ENCODE measurements around the gene MAD1L1.
A peak's percentile ranks its signal among the peaks of the same experiment; 100 is the strongest.

MAD1L1 gene

DNA sequence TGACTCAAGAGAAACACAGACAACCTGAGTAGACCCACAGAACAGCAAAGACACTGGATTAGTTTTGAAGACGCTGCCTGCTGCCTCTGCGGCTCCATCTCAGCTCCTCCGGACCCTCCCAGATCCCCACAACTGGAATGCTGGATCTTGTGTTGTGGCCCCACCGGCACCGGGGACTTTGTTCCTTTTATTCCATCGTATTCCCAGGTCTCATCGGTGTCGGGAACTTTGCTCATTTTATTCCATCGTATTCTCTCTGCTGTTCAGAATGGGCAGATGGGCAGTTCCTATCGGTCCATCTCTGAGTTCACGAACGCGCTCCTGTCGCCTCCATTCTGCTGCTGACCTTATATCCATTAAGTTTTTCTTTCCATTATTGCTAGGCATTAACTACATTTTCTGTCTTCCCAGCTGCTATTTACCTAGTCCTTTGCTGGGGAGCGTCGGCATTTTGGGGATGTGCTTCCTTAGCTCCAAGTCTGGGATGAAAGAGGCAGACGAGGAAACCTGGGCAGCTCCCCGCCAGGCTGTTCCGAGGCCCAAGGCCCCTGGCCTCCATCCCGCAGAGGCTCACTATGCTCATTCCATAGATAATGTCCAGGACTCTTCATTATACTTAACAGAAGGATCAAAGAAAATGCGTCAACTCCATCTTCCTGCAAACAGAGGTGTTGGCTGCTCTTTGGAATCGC, 192.4 kb downstream of the MAD1L1 start:
- no peaks in the 10 kb centered on the region for H3F3A ChIP-seq (ENCODE audit: insufficient read depth)
- H2AFZ ChIP-seq (ENCODE audit: low read depth, low read length, severe bottlenecking), result no peak overlapping the region
- H3K9me2 ChIP-seq (replicated peaks; ENCODE audit: insufficient read depth, low read length), result no peaks in the 10 kb centered on the region
- no peak overlapping the region for H3K4me2 ChIP-seq (ENCODE audit: low read depth, low read length, poor library complexity, severe bottlenecking)
- H4K20me1 ChIP-seq (ENCODE audit: low read depth, low read length), result no peaks in the 10 kb centered on the region
- H3K9me3 ChIP-seq (ENCODE audit: insufficient read depth, low read length), result no peaks in the 10 kb centered on the region
- H3K4me3 ChIP-seq (ENCODE audit: insufficient read depth, low read length, poor library complexity, severe bottlenecking), result no peak overlapping the region
- H3K36me3 ChIP-seq (ENCODE audit: low read length), result no peaks in the 10 kb centered on the region
- no peak overlapping the region for H3K27ac ChIP-seq (ENCODE audit: low read depth, low read length)
- H3K27me3 ChIP-seq (ENCODE audit: low read length), result no peaks in the 10 kb centered on the region
- H3K9ac ChIP-seq (ENCODE audit: low read length), result no peak overlapping the region
- TF ChIP-seq CTCF (IDR thresholded peaks at IDR 0.05; ENCODE audit: insufficient read depth, low read length, poor library complexity, severe bottlenecking) (no peak), EZH2phosphoT487 (conservative IDR thresholded peaks at IDR 0.05; ENCODE audit: low read length) (no peak)
- H3K79me2 ChIP-seq (ENCODE audit: insufficient read depth, low read length), result no peaks in the 10 kb centered on the region

DNA sequence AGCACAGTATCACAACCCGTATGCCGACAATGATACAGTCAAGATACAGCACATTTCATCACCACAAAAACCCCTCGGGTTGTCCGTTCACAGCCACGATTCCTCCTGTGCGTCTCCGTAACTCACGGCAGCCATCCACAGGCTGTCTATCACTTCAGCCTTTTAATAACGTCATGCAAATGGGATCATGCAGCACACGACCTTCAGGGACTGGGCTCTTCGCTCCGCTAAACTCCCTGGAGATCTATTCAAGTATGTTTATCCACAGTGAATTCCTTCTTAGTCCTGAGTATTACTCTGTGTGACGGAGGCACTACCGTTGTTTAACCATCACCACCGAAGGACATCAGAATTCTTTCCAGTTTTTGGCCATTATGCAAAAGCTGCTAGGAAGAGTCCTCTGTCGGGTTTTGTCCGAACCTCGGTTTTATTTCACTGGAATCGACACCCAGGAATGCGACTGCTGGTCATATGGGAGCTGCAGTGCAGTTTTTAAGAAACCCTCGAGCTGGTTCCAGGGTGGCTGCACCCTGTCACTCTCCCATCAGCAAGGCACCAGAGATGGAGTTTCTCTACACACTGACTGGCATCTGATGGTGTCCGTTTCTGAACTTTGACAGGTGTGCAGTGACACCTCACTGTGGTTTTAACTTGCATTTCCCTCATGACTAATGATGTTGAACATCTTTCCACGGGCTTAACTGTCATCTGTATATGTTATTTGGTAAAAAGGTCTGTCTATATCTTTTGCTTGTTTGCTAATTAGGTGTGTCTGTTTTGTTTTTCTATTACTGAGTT, 193.6 kb downstream of the MAD1L1 start:
- Histone ChIP-seq H3K9ac (ENCODE audit: low read length) (no peak overlapping the region), H3K27ac (ENCODE audit: low read depth, low read length) (peak overlapping the region; percentile 14; the same call in 1 of the 2 replicates)

GRCh38 chr7:2037808-2038522, 194.8 kb downstream of the MAD1L1 start:
- Histone ChIP-seq H3F3A (ENCODE audit: insufficient read depth) (no peaks in the 10 kb centered on the region), H4K20me1 (ENCODE audit: low read depth, low read length) (no peaks in the 10 kb centered on the region), H3K79me2 (ENCODE audit: insufficient read depth, low read length) (no peaks in the 10 kb centered on the region), H3K9me2 (replicated peaks; ENCODE audit: insufficient read depth, low read length) (no peaks in the 10 kb centered on the region), H3K27ac (ENCODE audit: low read depth, low read length) (no peak overlapping the region), H3K9ac (ENCODE audit: low read length) (no peak overlapping the region), H3K9me3 (ENCODE audit: insufficient read depth, low read length) (no peaks in the 10 kb centered on the region), H3K4me2 (ENCODE audit: low read depth, low read length, poor library complexity, severe bottlenecking) (peak overlapping the region; percentile 25), H3K4me3 (ENCODE audit: insufficient read depth, low read length, poor library complexity, severe bottlenecking) (no peak overlapping the region), H3K27me3 (ENCODE audit: low read length) (no peaks in the 10 kb centered on the region), H2AFZ (ENCODE audit: low read depth, low read length, severe bottlenecking) (no peak overlapping the region), H3K36me3 (ENCODE audit: low read length) (no peaks in the 10 kb centered on the region)
- TF ChIP-seq EZH2phosphoT487 (conservative IDR thresholded peaks at IDR 0.05; ENCODE audit: low read length) (no peak), CTCF (IDR thresholded peaks at IDR 0.05; ENCODE audit: insufficient read depth, low read length, poor library complexity, severe bottlenecking) (no peak)

More for the DNA sequence above, 193.6 kb downstream of the MAD1L1 start:
- H3K79me2 ChIP-seq (ENCODE audit: insufficient read depth, low read length), result no peaks in the 10 kb centered on the region
- H3K4me3 ChIP-seq (ENCODE audit: insufficient read depth, low read length, poor library complexity, severe bottlenecking), result no peak overlapping the region
- H3K9me2 ChIP-seq (replicated peaks; ENCODE audit: insufficient read depth, low read length), result no peaks in the 10 kb centered on the region
- H3F3A ChIP-seq (ENCODE audit: insufficient read depth), result no peaks in the 10 kb centered on the region
- no peaks in the 10 kb centered on the region for H4K20me1 ChIP-seq (ENCODE audit: low read depth, low read length)
- H3K9me3 ChIP-seq (ENCODE audit: insufficient read depth, low read length), result no peaks in the 10 kb centered on the region
- no peak overlapping the region for H2AFZ ChIP-seq (ENCODE audit: low read depth, low read length, severe bottlenecking)
- TF ChIP-seq EZH2phosphoT487 (conservative IDR thresholded peaks at IDR 0.05; ENCODE audit: low read length), result no peak
- no peaks in the 10 kb centered on the region for H3K36me3 ChIP-seq (ENCODE audit: low read length)
- no peaks in the 10 kb centered on the region for H3K27me3 ChIP-seq (ENCODE audit: low read length)
- no peak overlapping the region for H3K4me2 ChIP-seq (ENCODE audit: low read depth, low read length, poor library complexity, severe bottlenecking)
